Stimulated activated CD4-positive, alpha-beta T cell treated with anti-CD3 and anti-CD28 coated beads, Interleukin-4, amount 100 ng/mL, for 24 hours (primary cell): Measurements from ENCODE around the gene GATAD2A.
"Not testable (repeated sequence)": the region's sequence is repeated elsewhere in the genome, so short reads cannot be mapped to it uniquely, and the experiment has no call there.

Source experiments
- DNase-seq: peaks from one replicate; pipeline ENCODE4 v3.0.0-alpha.2; 2020

The GATAD2A gene

DNA sequence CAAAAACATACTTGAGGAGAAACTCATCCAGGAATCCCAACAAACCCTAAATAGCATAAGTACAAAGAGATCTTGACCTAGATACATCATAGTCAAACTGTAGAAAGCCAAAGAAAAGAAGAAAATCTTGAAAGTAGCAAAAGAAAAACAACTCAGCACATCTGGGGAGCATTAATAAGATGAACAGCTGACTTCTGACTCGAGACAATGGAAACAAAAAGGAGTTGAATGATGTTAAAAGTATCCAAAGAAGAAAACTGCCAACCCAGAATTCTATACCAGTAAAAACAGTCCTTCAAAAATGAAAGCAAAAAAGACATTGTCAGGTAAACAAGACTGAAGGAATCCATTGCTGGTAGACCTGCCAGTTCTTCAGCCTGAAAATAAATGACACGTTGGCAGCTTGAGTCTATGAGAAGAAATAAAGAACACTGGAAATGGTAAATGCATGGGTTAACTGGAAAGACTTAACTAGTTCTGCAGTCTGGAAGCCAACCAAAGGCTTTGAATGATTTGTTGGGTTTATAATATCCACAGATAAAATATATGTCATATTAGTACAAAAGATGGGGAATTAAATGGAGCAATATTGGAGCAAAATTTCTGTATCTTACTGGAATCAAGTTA lies 63.1 kb downstream of the GATAD2A start:
- no peak for DNase-seq

DNA sequence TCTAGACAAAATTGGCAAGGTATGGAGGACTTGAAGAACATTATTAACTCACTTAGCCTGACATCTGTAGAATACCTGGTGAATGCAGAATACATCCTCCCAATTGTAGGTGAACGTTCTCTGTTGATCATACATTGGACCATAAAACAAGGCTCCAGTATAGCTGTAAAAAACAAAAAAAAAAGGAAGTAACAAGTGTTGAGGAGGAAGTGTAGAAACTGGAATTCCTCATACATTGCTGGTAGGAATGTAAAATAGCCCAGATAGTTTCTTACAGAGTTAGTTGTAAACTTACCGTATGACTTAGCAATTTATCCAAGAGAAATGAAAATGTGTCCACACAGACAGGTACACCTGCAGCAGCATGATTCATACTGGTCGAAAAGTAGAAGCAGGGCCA lies 65.1 kb downstream of the GATAD2A start:
- no peak for DNase-seq

DNA sequence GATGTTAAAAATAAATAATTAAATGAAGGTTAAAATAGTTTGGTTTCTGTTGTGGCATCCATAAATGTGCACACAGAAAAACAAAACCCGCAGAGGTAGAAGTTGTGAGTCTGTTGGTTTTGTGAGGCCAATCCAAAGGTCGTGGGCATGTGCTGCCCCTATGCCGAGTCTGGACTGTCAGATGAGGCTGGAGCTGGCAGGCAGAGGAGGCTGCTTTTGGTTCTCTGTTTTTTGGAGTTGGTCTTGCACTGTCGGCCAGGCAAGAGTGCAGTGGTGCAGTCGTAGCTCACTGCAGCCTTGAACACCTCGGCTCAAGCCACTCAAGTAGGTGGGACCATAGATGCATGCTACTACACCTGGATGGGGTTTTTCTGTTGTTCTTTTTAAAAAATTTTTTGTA lies 66.2 kb downstream of the GATAD2A start:
- DNase-seq = no peak

DNA sequence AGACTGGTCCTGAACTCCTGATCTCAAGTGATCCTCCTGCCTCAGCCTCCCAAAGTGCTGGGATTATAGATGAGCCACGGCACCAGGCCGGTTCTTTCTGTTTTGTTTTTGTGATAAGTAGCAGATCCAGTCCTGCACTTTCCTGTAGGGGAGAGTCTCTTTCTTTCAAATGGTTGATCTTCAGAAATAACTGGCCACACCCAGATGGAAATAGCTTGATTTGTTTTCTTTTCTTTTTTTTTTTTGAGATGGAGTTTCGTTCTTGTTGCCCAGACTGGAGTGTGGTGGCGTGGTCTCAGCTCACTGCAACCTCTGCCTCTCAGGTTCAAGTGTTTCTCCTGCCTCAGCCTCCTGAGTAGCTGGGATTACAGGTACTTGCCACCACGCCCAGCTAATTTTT lies 66.6 kb downstream of the GATAD2A start:
- not testable (repeated sequence) for DNase-seq

DNA sequence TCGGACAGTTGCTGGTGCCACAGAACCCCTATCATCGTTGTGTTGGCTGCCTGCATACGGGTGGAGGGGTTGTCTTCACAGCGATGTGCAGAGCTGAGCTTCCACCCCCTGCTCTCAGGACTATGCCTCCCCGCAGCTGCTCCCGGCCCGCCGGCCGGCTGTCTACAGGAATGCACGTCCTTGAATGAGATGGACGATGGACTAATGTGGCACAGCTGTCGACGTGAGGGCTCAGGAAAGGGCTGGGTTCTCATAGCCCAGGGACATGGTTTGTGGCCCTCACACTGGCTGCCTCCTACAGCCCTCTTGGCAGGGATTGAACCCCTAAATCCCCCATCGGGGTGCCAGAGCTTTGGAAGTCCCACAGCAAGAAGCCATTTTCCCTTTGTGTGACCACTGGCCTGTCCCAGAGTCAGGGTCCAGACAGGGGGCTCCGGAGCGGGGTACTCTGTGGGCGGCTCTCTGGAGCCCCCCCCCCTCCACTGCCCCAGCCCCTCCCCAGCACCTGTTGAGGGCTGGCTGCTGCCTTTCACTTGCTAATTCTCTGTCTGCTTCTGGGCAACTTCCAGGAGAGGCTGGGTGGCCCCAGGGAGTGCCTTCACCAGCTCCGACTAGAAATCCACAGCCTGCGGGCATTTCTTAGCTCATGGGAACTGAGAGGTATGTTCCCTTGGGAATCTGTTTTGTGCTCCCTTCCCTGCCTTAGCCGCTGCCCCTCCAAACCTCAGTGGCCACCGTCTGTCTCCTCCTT lies 69.7 kb downstream of the GATAD2A start:
- DNase-seq = no peak

DNA sequence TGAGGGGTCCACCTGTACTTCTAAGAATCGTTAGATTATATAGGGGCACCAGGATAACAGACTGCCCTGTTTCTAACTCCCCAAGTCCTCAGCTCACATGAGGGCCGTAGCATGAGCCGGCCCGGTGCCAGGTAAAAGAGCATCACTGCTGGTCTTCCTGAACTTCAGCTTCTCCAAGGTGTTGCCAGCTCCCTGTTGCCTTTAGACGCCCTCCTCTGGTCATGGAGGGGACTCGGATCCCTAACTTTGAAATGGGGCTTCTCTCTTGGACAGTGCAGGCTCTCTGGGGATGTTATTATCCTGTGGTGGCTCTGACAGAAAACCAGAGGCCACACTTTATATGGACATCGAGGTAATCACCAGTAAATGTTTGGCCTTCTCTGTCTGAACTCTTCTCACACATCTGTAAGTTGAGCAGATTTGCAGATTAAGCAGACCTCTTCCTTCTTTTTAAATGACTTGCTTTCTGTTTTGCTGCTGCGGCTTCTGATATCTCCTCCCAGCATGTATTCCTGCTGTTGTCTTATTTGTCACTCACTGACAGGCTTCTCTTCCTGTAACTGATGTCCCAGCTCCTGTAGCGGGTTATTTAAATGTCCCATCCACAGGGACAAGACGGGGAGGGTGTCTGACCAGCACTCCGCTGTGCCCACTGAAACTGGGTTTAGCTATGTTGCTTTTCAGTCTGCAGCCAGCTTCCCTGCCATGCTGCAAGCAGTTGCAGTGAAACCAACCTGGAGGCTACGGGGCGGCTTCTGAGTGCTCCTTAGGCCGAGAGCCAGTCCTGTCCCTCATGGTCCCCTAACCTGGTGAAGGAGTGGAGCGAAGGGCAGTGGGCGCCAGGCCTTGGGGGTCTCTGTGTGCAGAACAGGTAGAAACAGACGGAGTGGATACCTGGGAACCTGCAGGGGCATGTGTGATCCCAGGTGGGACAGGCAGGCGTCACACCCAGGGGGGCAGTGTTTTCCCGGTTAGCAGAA lies 70.7 kb downstream of the GATAD2A start:
- DNase-seq = no peak

DNA sequence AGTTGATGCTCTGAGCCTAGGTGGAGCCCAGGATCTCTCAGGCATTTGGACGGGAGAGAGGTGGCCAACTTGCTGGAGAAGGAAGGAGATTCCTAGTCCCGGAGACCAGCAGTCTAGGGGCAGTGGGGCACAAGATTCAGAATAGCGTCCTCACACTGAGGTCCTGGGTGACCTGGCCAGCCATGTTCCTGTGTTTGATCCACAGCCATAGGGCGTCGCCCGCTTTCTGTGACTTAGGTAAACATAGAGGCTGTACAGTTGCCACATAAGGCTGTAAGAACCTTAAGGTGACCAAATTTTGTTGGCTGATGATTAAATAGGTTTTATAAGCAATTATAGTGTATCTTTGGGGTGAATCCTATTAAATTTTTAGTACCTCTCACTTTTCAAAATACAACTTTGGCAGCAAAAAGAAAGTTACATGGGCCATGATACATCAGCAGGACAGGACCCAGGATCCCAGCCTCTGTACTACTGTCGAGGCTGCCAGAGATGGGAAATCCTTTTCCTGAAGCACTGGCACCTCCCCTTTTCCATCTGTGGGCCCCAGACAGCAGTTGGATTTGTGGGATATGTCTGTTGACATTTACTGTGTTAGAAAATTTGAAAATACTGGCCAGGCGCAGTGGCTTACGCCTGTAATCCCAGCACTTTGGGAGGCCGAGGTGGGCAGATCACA lies 72.4 kb downstream of the GATAD2A start:
- DNase-seq = no peak

DNA sequence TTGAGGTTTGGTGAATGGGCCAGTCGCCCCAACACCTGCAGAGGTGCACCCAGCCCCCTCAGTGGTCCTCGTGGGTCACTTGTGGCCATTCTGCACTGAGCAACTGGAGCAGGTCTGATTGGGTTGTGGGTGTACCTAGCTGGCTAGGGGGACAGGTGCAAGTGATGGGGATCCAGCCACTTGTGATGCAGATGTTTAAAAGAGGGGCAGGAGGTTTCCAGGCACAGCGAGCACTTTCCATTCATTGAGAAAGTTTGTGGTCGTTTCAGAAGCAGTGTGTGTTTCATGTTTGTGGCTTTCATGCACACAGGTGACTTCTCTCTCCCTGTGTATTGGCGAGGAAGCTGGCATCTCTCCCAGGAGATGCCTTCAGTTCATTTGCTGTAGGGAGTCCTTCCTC lies 75.2 kb downstream of the GATAD2A start:
- DNase-seq = no peak

DNA sequence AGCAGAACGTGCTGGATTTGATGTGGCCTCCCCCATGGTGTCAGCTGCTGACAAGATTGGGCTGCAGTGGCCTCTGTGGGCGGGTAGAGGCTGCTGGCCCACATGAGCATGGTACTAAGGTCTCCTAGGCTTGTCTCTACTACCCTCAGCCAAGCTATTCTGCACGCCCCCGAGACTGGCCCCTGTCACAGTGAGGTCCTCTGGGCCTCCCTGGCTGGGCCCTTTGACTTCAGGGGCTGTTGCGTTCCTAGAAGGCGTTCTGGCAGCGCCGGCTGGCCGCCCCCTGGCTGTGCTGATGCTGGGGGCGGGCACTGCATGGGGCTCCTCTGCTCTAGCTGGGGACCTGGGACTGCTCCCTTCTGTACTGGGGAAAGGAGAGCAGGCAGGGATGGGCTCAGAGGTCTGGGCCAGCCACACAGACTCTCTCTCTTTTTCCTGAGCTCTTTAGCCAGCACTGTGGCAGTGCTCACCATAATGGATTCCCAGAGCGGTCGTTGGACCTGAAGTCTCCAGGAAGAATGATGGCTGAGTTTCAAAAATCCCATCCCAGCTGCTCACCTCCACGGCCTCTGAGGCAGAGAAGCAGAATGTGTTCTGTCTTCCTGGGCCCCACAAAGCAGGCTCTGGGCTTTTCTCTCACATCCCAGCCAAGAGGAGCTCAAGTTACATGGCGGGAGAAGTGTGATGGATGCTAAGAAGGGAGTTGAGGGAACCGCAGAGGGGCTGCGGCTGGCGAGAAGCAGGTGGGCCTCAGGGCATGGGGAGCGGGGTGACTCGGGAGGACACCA lies 77.5 kb downstream of the GATAD2A start:
- DNase-seq = no peak

DNA sequence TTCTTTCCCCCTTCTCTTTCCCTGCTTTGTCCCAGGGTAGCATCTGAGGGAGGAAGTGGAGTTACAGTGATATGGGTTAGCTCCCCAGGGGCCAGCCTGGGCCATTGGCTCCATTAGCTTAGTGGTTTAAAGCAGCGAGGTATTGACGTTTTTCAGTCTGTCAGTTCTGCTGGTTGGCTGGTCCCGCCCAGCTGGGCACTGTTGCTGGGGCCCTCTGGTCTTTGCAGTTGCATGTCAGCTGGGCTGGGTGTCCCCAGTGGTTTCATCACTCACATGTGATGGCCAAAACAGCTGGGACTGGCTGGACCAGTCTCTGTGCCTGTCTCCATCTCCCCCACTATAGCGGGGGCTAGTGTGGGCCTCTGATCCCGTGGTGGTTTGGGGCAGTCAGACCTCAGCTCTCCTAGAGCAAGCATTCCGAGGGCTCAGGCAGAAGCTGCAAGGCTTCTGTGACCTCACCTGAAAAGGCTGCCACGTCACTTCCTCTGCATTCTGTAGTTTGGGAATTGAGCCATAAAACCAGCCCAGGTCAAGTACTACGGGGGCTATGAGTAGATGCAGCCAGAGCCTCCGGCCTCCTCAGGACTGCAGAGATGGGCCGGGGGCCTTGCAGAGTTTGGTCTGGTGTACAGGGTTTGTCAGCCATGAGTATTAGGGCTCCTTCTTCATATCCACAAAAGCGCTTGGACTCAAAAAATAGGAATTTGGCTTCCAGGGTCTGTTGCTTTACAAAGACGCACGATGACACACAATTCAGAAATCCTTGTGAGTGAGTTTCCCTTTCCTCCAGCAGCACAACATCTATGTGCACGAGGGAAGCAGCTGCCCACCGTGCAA lies 79.9 kb downstream of the GATAD2A start:
- DNase-seq = no peak

DNA sequence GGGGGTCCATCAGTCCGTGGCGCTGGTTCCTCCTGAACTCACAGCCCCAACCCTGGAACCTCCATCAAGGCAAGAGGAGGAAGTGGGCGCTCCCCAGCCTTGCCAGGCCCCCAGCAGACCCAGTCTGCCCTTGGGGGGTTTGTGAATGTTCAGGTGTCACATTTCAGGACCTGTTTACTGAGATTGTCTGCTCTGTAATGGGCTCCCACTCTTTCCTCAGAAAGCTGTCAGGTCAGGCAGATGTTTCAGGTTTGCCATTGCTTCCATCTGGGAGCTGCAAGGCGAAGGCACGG lies 80.5 kb downstream of the GATAD2A start:
- DNase-seq = no peak

DNA sequence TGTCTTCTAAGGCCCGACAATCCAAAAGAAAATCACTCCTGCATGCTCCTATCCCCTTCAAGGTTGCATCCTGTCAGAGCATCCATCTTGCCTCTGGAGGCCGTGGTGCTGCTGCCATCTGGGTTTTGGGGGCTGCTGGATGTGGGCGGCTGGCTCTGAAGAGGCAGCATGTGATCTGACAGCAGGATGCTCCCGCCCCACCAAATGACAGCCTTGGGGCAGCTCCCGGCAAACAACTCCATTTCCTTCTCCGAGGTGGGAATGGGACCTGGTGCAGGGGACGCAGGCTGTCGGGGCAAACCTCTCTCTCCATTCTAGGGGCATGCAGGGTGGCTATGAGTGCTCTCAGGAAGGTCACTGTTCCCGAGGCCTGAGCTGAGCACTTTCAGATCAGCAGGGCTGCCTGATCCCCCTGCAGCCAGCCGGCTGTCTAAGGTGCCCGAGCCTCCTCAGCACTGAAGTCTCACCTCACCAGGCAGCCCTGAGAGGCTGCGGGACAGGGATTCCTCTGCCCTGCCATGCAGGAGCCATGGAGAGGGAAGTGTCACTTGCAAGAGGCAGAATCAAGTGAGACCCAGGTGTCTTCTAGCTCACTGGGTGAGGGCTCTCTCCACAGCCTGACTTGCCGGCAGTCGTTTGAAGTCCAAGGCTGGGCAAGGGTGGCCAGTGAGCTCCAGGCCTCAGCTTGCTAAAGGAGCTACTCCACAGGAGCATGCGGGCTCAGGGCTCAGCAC lies 81.0 kb downstream of the GATAD2A start:
- DNase-seq = no peak

DNA sequence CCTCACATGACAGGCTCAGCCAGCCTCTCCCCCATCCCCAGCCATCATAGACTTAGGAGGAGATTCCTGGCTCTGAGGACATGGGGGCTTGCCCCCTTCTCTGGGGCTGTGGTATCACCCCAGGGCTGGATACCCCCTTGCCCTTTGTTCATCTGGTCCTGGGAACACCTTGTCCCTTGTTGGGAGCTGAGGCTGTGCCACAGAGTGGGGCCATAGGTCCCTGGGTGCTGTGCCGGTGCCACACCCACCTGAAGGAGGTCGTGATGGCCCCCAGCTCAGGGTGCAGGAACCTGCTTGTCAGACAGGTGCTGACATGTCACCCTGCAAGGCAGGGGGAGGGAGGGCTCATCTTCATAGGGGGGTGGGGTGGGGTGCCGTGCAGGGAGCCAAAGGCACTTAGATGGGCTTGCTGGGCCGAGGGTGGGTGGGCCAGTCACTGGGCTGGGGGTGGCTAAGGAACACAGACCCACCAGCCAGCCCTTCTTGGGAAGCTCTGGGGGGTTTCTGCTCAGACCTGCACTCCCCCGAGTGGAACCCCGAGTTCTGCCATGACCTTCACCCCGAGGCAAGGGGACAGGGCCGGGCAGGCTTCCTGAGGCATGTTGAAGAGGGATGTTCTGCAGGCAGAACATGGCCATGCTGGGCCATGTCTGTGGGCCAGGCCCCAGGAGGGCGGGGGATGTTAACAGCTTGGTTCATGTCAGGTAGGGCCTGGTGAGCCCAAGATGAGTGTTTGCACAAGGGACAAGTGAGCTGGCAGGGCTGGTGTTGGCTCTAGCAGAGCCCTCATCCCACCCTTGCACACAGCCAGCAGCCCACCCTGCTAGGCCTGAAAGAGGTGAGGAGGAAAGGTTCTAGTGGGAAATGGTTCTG lies 81.8 kb downstream of the GATAD2A start:
- no peak for DNase-seq

DNA sequence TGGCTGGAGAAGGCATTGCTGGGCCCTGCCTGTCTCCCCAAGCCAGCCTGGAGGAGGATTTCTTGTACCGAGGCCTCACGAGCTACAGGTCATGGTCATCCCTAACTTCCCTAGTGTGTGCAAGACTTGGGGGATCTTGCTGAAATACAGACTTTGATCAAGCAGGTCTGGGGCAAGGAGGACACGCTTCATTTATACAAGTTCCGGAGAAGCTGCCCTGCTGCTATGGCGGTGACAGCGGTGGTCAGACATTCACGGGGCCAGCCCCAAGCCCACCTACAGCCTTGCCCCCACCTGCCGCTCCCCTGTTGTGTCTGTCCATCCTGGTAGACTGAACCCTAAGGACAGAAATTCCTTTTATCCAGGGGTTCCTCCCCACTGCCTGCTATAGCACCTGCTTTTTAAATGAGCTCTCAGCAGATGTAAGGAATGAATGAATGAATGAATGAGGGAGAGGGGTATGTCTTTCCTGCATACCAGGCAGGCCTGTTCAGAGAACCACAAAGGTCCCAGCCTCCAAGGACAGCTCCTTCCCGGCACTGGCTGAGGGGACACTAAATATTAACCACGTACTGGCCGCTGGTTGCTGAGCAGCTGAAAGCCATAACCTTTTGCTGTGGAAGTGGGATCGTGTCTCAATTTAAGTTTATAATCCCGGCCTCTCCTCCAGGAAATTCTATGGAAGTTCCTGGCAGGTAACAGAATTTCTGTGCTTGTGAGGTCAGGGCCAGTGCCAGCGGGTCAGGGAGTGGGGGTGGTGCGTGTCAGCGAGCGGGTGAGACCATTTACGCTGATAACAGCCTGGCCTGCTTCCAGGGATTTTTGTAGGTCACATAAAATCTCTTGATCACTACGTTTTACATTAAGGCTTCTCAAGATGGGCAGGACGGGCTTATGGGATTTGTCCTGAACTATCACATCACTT lies 82.7 kb downstream of the GATAD2A start:
- no peak for DNase-seq

DNA sequence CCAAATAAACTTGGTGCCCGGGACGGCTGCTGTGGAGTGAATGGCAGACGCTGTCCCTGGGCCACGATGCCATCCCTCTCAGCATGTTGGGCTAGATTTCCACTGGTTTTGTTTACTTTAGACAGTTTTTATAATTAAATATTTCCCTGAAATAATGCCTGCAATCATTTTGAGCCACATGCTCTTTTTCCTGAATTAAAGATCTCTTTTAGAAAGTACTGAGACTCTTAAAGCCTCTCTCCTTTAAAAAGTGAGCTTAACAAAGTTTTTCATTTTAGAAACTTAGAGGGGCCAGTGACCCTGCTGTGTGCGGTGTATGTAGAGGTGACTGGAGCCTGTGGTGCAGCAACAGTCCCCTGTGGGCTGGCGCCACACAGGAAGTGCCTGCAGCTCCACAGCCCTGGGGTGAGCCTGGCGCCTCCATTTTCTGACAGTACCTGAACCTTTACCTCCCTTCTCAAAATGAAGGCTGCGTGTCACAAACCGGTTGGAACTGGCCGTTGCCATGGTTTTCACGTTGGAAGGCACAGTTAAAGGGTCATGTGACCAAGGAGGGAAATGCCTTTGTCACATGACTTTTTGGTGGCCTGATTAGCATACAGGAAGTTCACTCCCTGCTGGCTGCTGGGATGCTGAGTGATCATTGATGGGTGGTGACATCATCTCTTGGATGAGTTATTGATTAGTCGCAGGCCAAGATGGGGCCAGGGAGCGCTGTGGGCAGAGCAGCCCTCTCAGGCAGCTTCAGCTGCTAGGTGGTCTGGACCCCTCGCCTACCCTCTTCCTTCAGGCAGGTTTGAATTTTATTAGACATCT lies 83.6 kb downstream of the GATAD2A start:
- peak; percentile 89 for DNase-seq

DNA sequence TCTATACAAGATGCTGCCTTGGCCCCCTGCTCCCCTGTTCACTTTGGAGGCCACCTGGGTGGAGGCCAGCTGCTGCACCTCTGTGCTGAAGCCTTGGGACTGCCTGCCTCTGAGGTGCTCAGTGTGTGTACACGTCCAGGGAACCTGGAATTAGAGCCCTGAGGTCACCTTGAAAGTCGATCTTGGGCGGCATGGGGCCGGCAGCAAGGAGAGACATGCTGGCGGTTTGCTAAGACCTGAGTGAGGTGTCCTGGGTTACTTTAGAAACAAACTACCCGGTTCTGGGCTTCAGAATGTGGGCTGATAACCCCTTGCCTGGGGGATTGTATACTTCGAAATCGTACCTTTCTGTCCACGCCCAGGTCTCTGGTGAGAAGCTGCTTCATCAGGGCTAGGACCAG lies 84.3 kb downstream of the GATAD2A start:
- no peak for DNase-seq

DNA sequence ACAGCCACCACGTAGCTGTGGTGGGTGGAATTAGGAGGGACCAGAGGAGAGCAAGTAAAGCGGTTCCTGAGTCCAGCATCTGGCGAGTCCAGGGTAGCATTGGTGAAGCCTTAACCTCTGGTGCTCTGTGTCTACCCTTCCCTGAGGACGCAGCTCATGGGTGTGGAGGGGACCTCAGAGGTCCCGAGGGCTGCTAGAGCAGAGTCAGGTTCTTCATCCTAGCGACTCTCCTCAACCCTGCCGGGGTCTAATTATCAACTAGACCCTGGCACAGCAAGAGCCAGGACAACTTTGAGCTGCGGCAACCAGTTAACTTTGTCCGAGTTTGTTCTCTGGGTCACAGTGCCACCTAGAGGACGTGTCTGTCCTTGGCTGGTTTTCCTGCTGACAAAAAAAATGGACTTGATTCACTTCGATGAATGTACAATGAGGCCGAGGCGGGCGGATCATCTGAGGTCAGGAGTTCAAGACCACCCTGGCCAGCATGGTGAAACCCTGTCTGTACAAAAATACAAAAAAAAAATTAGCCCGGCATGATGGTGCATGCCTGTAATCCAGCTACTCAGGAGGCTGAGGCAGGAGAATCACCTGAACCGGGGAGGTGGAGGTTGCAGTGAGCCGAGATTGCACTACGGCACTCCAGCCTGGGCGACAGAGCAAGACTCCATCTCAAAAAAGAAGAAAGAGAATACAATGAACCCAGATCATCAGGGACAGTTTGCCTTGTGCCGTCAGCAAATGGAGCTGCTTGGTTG lies 84.9 kb downstream of the GATAD2A start:
- peak; percentile 86 for DNase-seq
